Omental fat pad (tissue), 4 donors: ENCODE measurements around the gene HMCN2. TPM values are rescaled to one million over a fixed set of nuclear protein-coding genes. Genes with fewer than 3 reads are reported as not detected.

ENCODE experiments used
- ATAC-seq: fragments of 150-250 bp; one replicate; pipeline ENCODE4 v1.9.1; 2016; ENCODE audit warnings: mild to moderate bottlenecking, moderate library complexity; ENCODE audit not compliant: low FRiP score
- DNase-seq: peaks from one replicate; pipeline ENCODE4 v3.0.0-alpha.2; 2019; ENCODE audit warnings: low spot score
- CTCF ChIP-seq, 3 donors: fragments of 450-650 bp; IDR thresholded peaks; one replicate each; pipeline ENCODE4 v1.5.1; 2016 to 2017; ENCODE audit warnings: antibody characterized with exemption in 3 of 3, mild to moderate bottlenecking in 3 of 3, moderate library complexity in 2 of 3
- total RNA-seq, 4 donors: library from RNA; depleted of rRNA; stranded (reverse); fragments of >200 nt; gene quantifications; one replicate each; pipeline ENCODE4 v1.1.0, GENCODE V29; 2016

Gene HMCN2
- total RNA-seq, 4 donors from 2014 or later = 0.19 to 5.8 (median 0.75) TPM

GRCh38 chr9:130421802-130422276, 156.3 kb downstream of the HMCN2 start:
- no peak for TF ChIP-seq CTCF (IDR thresholded peaks at IDR 0.05)
- ATAC-seq (no peak), DNase-seq (no peak)

DNA sequence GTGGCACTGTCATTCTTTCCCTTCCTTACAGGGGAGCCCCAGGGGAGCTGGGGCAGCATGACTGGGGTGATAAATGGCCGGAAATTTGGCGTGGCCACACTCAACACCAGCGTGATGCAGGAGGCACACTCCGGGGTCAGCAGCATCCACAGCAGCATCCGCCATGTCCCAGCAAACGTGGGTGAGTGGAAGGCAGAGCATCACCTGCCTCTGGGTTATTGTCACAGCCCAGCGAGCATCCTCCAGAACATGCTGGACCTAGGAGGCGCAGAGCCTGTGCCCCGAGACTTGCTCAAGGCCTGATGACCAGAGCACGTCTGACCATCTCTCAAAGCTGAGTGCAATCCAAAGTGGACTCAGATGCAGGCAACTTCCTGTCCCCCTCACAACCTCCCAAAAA, 157.0 kb downstream of the HMCN2 start:
- DNase-seq (no peak), ATAC-seq (no peak)
- no peak for TF ChIP-seq CTCF (IDR thresholded peaks at IDR 0.05)

DNA sequence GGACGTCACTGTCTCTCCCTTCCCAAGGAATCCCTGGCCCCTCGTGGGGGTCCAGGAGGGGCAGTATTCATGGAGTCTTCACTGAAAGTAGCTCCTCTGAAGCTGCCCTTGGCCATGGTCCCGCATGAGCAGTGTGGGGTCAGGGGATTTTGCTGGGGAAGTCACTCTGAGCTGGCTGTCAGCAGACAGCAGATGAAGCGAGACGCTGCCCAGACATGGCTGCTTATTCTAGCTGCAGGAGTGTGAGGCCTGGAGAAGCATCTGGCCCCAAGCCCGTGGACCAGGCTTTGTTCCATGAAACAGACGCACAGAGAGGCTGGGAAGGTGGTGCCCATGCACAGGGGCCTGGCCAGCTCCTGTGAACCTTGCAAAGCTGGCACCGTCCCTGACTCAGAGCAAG, 157.7 kb downstream of the HMCN2 start:
- no peak for TF ChIP-seq CTCF (IDR thresholded peaks at IDR 0.05)
- DNase-seq (no peak), ATAC-seq (no peak)

DNA sequence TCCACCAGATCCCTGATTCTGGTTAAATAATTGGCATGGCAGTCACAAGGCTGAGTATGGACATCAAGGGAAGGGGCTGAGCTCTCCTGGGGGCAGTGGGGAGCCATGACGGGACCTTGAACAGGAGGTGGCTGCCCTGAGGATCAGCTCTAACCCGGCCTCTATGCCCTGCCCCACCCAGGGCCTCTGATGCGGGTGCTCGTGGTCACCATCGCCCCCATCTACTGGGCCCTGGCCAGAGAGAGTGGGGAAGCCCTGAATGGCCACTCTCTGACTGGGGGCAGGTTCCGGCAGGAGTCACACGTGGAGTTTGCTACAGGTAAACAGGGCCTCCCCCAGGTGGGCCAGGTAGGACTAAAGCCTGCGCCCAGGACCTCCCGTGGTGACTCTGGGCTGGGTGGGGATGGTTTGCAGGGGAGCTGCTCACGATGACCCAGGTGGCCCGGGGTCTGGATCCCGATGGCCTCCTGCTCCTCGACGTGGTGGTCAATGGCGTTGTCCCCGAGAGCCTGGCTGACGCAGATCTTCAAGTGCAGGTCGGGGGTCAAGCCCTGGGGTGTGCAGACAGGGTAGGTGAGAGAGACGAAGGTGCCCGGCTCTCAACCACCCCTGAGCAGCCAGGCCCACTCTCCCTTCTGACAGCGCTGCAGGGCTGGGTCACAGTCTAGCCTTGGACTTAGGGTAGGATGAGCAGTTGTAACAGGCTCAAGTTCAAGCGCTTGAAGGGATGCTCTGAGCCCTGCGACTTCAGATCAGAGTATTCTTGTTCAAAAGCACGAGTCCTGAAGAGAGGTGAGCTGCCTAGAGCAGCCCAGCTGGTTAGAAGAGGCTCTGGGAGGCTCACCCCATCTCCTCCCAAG, 159.3 kb downstream of the HMCN2 start:
- no peak for DNase-seq
- no peak for TF ChIP-seq CTCF (IDR thresholded peaks at IDR 0.05)
- ATAC-seq = no peak

- ATAC-seq = no peak
- no peak for DNase-seq
- TF ChIP-seq CTCF (IDR thresholded peaks at IDR 0.05) = no peak
Observed at GRCh38 chr9:130425741-130426466, 160.3 kb downstream of the HMCN2 start.

- no peak for TF ChIP-seq CTCF (IDR thresholded peaks at IDR 0.05)
- no peak for DNase-seq
- no peak for ATAC-seq
Observed at GRCh38 chr9:130426467-130426773, 160.9 kb downstream of the HMCN2 start.
